ENCODE measurements around the gene CCR4.
A peak's percentile ranks its signal among the peaks of the same experiment; 100 is the strongest.
"Not testable (repeated sequence)": the region's sequence is repeated elsewhere in the genome, so short reads cannot be mapped to it uniquely, and the experiment has no call there.

The CCR4 gene

GRCh38 chr3:32951410-32951811 is at the start of gene CCR4:
Gene CCR4, plus strand, starts transcription at chr3:32951644. Its CDS starts 1,779 bp downstream, at chr3:32953423.
- Mint-ChIP-seq H3K27me3 (no peaks in the 10 kb centered on the region), H3K9me3 (no peaks in the 10 kb centered on the region), H3K4me1 (peaks cover 70% of the 10 kb centered on the region), H3K27ac (peak within 1 kb of the TSS; percentile 5 to 68), H3K4me3 (peak within 1 kb of the TSS; percentile 64 to 68)
- DNase-seq (peak in 1 of 2 donors; percentile 46), ATAC-seq (peak; percentile 82)

GRCh38 chr3:32902887-32903371 is 48.5 kb upstream of the CCR4 start:
- peak; percentile 34 to 56 for DNase-seq
- H3K27ac Mint-ChIP-seq, H3K9me3 Mint-ChIP-seq, H3K4me1 Mint-ChIP-seq: not testable (repeated sequence)
- H3K4me3 Mint-ChIP-seq: peak overlapping the region; percentile 79 to 84
- H3K27me3 Mint-ChIP-seq: peaks cover 35% of the 10 kb centered on the region
- peak; percentile 86 for ATAC-seq

- Mint-ChIP-seq H3K4me3 (no peak overlapping the region), H3K27me3 (peaks cover 25% of the 10 kb centered on the region), H3K4me1 (no peaks in the 10 kb centered on the region), H3K9me3 (no peaks in the 10 kb centered on the region), H3K27ac (no peak overlapping the region)
- DNase-seq (no peak), ATAC-seq (no peak)
Observed at GRCh38 chr3:32903953-32904352, 47.5 kb upstream of the CCR4 start.

- Mint-ChIP-seq H3K4me3 (no peak overlapping the region), H3K4me1 (no peaks in the 10 kb centered on the region), H3K9me3 (no peaks in the 10 kb centered on the region), H3K27ac (no peak overlapping the region), H3K27me3 (no peaks in the 10 kb centered on the region)
- DNase-seq (no peak), ATAC-seq (no peak)
Observed at GRCh38 chr3:32909999-32910398, 41.4 kb upstream of the CCR4 start.

DNA sequence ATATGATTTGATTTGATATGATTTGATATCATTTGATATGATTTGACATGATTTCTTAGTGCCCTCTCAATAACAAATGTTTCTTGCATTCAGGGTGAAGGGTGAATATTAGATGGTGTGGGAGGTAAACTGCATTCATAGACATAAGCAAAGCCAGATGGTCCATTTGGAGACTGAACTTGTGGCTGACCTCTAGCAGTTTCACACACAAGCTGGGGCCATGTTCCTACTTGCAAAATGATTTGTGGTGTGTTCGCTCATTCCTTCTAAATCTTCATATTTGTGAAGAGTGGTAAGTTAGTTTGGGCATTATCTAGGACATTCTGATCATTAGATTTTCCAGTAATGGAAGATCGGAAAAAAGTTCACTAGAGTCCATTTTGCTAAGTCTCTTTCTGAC is 40.5 kb upstream of the CCR4 start:
- no peak for DNase-seq
- no peak overlapping the region for H3K4me3 Mint-ChIP-seq

GRCh38 chr3:32912046-32912445 is 39.4 kb upstream of the CCR4 start:
- DNase-seq: no peak
- H3K4me3 Mint-ChIP-seq: no peak overlapping the region
- H3K27ac Mint-ChIP-seq: no peak overlapping the region

More for the DNA sequence above, 40.5 kb upstream of the CCR4 start:
- H3K9me3 Mint-ChIP-seq: no peaks in the 10 kb centered on the region
- no peaks in the 10 kb centered on the region for H3K4me1 Mint-ChIP-seq
- no peaks in the 10 kb centered on the region for H3K27me3 Mint-ChIP-seq
- H3K27ac Mint-ChIP-seq: no peak overlapping the region
- ATAC-seq: no peak

DNA sequence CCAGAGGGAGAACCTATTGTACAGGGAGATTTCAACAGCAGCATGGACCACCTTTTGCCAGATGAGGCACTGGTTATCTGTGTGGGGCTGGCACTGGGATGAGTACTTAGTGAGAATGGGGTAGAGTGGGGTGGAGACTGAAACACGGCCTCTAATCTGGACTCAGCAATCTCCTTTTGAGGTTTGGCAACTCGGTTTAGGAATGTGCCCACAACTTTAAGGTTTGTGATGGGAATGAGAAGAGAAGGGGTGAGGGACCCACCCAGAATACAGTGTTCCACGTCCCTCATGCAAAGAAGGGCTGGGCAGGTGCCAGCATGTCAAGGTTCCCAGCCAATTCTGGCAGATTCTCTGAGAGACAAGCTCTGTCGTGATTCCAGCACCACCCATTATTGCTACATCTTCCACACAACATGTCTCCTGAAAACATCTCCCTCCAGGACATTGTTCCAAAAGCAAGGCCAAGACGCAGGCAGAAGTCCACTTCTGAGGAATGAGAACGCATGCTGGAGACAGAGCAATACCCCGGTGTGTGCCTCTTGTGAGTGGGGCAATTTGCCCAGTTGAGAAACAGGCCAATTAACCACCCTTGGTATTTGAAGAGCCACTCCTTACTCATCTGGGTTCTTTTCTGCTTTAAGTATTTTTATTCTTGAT is 37.5 kb upstream of the CCR4 start:
- Mint-ChIP-seq H3K4me3 (no peak overlapping the region), H3K27me3 (no peaks in the 10 kb centered on the region), H3K27ac (no peak overlapping the region), H3K4me1 (no peaks in the 10 kb centered on the region), H3K9me3 (peaks cover 9 to 11% of the 10 kb centered on the region in 2 donors)
- DNase-seq (no peak), ATAC-seq (no peak)

More at GRCh38 chr3:32912046-32912445, 39.4 kb upstream of the CCR4 start:
- ATAC-seq: no peak
- H3K9me3 Mint-ChIP-seq: peaks cover 6% of the 10 kb centered on the region in 2 donors
- no peaks in the 10 kb centered on the region for H3K27me3 Mint-ChIP-seq
- no peaks in the 10 kb centered on the region for H3K4me1 Mint-ChIP-seq

DNA sequence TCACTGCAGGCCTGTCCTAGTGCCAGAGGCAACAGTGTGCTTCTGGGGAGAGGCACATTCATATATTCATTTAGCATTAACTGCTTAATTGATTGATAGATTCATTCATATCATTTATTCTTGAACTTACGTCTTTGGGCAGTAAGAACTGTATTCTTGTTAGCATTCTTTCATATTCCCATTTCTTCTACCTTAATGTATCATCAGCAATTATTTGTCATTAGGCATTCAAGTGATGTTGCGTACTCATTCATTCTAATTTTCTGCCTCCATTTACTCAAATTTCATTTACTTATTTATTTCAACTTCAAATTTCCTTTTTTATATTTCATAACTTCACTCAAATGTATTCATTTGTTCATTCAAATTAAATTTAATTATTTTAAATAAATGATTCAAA is 31.5 kb upstream of the CCR4 start:
- DNase-seq (no peak), ATAC-seq (no peak)
- Mint-ChIP-seq H3K27me3 (no peaks in the 10 kb centered on the region), H3K27ac (no peak overlapping the region), H3K4me1 (no peaks in the 10 kb centered on the region), H3K9me3 (peaks cover 9 to 11% of the 10 kb centered on the region in 2 donors), H3K4me3 (no peak overlapping the region)

GRCh38 chr3:32922078-32922477 is 29.4 kb upstream of the CCR4 start:
- Mint-ChIP-seq H3K9me3 (peaks cover 3 to 5% of the 10 kb centered on the region in 2 donors), H3K27me3 (no peaks in the 10 kb centered on the region), H3K27ac (no peak overlapping the region), H3K4me3 (no peak overlapping the region), H3K4me1 (no peaks in the 10 kb centered on the region)
- ATAC-seq (no peak), DNase-seq (no peak)

DNA sequence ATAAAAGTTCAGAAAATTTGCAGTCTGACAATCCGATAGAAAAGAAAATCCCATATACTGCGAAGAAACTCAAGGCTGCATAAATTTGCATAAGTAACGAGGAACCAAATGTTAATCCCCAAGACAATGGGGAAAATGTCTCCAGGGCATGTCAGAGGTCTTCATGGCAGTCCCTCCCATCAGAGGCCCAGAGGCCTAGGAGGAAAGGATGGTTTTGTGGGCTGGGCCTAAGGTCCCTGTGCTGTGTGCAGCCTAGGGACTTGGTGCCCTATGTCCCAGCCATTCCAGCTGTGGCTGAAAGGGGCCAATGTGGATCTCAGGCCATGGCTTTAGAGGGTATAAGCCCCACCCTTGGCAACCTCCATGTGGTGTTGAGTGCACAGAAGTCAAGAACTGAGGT is 21.3 kb upstream of the CCR4 start:
- ATAC-seq (no peak), DNase-seq (no peak)
- Mint-ChIP-seq H3K4me3 (no peak overlapping the region), H3K27ac (no peak overlapping the region), H3K27me3 (peaks cover 20% of the 10 kb centered on the region), H3K4me1 (no peaks in the 10 kb centered on the region), H3K9me3 (no peaks in the 10 kb centered on the region)

DNA sequence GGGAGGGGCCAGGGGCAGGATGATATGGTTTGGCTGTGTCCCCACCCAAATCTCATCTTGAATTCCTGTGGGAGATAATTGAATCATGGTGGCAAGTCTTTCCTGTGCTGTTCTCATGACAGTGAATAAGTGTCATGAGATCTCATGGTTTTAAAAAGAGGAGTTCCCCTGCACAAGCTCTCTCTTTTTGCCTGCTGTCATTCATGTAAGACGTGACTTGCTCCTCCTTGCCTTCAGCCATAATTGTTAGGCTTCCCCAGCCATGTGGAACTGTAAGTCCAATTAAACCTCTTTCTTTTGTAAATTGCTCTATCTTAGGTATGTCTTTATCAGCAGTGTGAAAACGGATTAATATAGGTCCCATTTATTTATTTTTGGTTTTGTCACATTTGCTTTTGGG is 20.2 kb upstream of the CCR4 start:
- H3K4me1 Mint-ChIP-seq, H3K4me3 Mint-ChIP-seq, ATAC-seq, H3K9me3 Mint-ChIP-seq, DNase-seq, H3K27ac Mint-ChIP-seq: not testable (repeated sequence)
- H3K27me3 Mint-ChIP-seq: peaks cover 20% of the 10 kb centered on the region

GRCh38 chr3:32934150-32934742 is 17.2 kb upstream of the CCR4 start:
- DNase-seq (no peak), ATAC-seq (no peak)
- peaks cover 4% of the 10 kb centered on the region for H3K27me3 Mint-ChIP-seq
- H3K4me1 Mint-ChIP-seq: no peaks in the 10 kb centered on the region
- H3K27ac Mint-ChIP-seq: no peak overlapping the region
- no peak overlapping the region for H3K4me3 Mint-ChIP-seq
- H3K9me3 Mint-ChIP-seq: no peaks in the 10 kb centered on the region

- no peaks in the 10 kb centered on the region for H3K27me3 Mint-ChIP-seq
- H3K27ac Mint-ChIP-seq: no peak overlapping the region
- no peaks in the 10 kb centered on the region for H3K9me3 Mint-ChIP-seq
- ATAC-seq (no peak), DNase-seq (no peak)
- no peaks in the 10 kb centered on the region for H3K4me1 Mint-ChIP-seq
- no peak overlapping the region for H3K4me3 Mint-ChIP-seq
Observed at GRCh38 chr3:32937331-32937730, 14.1 kb upstream of the CCR4 start.

GRCh38 chr3:32939531-32940284 is 11.7 kb upstream of the CCR4 start:
- DNase-seq, H3K27me3 Mint-ChIP-seq, H3K4me3 Mint-ChIP-seq, H3K27ac Mint-ChIP-seq, H3K9me3 Mint-ChIP-seq, H3K4me1 Mint-ChIP-seq, ATAC-seq: not testable (repeated sequence)

DNA sequence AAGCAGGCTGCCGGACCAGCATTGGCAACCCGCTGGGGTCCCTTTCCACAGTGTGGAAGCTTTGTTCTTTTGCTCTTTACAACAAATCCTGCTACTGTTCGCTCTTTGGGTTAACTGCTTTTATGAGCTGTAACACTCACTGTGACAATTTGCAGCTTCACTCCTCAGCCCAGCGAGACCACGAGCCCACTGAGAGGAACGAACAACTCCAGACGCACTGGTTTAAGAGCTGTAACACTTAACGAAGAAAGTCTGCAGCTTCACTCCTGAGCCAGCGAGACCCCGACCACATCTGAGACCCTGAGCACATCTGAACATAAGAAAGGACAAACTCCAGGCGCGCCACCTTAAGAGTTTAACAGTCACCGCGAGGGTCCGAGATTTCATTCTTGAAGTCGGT is 10.7 kb upstream of the CCR4 start:
- Mint-ChIP-seq H3K4me1 (no peaks in the 10 kb centered on the region), H3K27me3 (no peaks in the 10 kb centered on the region), H3K27ac (no peak overlapping the region), H3K9me3 (no peaks in the 10 kb centered on the region), H3K4me3 (no peak overlapping the region)
- DNase-seq (no peak), ATAC-seq (no peak)

GRCh38 chr3:32945136-32945535 is 6.3 kb upstream of the CCR4 start:
- Mint-ChIP-seq H3K27ac (no peak overlapping the region), H3K9me3 (no peaks in the 10 kb centered on the region), H3K27me3 (no peaks in the 10 kb centered on the region), H3K4me1 (peaks cover 27% of the 10 kb centered on the region), H3K4me3 (no peak overlapping the region)
- no peak for DNase-seq
- no peak for ATAC-seq

All from stimulated activated naive CD8-positive, alpha-beta T cell treated with anti-CD3 and anti-CD28 coated beads, Interleukin-15, amount 100 ng/mL, for 72 hours (primary cell).